Amygdala (tissue), 56 donors: Measurements from ENCODE around the gene PRKCZ.
"Not testable (repeated sequence)": the region's sequence is repeated elsewhere in the genome, so short reads cannot be mapped to it uniquely, and the experiment has no call there.

ENCODE experiments used
- DNase-seq, 56 donors: peaks; one replicate each; lab custom pipeline; 2025; lab: John Stamatoyannopoulos, UW

The PRKCZ gene

DNA sequence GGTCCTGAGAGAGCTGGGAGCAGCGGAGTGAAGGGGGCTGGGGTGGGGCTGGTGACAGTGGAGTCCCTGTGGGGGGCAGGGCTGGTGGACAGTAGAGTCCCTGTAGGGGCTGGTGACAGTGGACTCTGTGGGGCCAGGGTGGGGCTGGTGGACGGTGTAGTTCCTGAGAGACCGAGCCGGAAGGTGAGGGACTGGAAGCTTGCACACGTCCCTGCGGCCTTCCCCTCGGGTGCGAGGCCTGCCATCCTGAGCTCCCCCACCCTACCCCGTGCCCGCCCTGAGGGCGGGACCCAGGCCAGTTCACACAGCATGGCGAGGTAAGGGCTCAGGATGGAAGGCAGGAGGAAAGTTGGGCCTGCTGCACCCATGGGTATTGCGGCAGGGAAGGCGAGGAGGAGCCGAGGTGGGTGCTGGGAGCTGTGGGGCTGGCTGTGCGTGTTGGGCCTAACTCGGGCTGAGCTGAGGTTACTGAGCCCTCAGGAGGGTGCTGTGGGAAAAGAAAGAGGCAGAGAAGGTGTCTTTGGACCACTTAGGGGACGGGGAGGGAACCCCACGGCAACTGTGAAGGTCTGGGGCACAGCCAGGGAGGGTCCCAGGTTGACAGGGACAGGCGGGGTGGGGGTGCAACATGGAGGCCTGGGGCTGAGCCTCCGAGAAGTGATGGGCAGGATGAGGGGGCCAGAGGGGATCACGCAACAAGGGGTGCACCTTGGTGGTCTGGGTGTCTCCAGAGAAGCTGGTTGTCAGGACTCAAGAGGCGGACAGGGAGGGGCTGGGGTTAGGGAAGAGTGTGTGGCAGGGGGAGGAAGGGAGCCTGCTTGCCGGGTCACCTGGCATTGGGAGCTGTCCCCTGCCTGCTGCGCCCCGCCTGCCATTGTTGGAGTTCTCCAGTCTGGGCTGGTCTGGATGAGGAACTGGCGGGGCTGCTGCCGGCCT is 60.8 kb downstream of the PRKCZ start:
- no peak for DNase-seq

DNA sequence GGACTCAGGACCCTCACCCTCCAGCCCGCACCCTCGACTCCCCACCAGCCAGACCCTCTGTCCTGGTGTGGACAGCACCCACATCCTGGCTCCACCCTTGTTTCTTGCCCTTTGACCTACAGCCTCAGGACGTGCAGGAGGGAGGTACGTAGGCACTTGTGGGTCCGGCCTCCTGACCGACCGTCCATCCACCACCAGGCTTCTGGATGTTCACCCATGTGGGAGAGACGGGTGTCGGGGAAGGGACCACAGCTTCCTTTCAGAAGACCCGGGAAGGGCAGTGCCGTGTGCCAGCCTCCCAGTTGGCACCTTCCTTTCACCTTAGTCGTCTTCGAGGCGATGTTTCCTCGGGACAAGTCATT is 61.4 kb downstream of the PRKCZ start:
- no peak for DNase-seq

DNA sequence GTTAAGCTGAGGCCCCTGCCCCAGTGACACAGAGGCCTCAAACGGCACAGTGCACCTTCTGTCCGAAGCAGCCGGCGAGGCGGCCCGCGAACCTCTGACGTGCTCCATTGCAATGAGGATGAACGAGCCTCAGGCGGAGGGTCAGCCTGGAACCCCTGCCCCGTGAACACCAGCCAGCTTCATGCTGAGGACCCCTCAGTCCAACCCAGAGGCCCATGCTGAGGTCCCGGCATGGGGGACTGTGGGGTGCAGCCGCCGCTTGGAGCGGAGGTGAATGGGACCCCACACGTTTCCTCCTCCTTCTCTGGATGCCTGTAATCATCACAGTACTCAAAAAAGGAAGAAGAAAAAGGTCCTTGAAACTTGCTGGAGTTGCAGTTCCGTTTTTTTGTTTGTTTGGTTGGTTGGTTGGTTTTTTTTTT is 62.1 kb downstream of the PRKCZ start:
- DNase-seq = no peak

DNA sequence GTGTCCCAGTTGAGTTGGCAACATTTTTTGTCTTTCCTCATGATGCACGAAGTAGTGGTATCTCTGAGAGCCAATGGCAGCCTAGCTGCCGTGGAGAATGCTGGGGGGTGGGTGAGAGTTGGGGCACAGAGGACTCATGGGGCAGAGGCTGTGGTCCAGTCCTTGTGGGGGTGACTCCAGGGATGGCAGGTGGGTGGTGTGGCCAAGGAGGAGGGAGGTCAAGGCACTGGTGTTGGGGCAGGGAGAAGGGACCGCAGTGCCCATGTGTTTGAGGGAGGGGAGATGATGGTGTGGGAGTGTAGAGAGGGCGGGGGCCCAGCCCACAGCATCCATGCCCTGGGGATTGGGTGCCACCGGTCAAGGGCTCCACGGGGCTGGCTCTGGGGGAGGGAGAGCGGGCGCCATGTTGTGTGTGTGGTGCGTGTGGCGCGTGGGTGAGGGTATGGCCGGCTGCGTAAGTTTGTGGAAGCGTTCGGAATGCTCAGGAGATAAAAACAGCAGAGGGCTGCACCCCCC is 63.5 kb downstream of the PRKCZ start:
- no peak for DNase-seq

DNA sequence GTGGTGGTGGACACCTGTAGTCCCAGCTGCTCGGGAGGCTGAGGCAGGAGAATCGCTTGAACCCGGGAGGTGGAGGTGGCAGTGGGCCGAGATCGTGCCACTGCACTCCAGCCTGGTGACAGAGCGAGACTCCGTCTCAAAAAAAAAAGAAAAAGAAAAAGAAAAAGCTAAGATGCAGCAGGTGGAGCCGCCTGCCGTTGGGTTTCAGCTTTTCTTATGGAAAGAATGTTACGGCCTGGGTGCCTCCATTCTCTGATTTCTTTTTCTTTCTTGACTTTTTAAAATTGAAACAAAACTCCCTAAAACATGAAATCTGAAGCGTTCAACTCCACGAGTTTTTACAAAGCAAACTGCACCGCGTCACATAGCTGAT is 64.4 kb downstream of the PRKCZ start:
- not testable (repeated sequence) for DNase-seq

DNA sequence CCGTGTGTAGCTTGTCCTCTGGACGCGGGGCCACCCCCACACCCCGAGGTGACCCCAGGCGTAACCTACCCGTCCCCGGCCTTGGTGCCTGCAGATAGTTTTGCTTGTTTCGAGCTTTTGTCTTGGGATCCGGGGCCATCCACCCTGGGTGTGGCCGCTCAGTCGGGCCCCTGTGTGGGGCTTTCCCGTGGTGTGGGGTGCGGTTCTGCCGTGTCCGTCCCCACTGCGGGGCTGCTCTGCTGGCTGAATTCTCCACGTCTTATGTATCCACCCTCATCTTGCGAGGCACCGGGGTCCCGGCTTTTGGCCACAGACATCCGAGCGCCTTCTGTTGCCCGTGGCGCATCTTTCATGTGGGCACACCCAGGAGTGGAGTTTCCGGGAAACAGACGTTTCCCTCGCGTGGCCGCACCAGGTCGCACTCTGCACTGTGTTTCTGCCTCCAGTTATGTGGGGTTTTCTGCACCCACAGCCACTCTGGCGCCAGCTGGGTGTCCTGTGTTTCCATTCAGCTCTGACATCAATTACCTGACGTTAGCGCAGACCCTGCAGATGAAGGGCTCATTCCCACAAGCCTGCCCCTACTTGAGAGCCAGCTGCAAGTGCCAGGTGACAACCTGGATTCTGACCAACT is 64.9 kb downstream of the PRKCZ start:
- DNase-seq = no peak

DNA sequence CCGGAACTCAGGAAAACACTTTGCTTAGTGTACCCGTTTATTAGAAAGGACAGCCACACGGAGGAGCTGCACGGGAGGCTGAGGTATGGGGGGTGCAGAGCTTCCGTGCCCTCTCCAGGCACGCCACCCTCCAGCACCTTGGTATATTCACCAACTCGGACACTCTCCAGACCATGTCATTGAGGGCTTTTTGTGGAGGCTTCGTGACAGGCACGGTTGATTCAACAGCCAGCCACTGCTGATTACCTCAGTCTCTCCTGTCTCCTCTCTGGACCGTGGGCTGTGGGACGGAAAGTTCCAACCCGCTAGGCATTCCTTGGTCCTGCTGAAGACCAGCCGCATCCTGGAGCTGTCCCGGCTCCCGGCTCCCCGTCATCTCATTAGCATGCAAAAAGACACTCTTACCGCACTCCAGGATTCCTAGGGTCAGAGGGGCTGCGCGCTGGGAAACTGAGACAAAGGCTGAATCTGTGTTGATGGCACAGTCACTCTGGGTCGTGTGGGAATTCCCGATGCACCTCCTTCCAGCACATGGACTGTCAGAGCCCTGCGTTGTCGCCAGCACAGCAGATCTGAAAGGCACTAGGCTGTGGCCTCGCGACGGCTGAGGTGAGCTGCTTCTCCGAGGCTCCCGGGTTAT is 65.6 kb downstream of the PRKCZ start:
- DNase-seq = no peak

DNA sequence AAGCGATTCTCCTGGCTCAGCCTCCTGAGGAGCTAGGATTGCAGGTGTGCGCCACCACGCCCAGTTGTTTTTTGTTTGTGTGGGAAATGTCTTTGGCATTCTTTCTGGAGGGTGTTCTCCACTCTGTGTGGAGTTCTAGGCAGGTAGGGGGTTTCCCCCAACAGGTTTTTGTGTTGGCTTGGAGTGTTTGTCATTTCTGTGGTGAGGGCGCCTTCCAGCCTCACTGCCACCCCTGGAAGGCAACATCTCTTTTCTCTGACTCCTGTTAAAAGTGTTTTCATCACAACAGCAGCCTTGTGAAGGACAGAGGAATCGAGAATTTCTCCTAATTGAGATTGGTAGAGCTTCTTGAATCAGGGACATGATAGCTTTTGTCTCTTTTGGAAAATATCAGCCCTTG is 69.7 kb downstream of the PRKCZ start:
- DNase-seq = no peak

DNA sequence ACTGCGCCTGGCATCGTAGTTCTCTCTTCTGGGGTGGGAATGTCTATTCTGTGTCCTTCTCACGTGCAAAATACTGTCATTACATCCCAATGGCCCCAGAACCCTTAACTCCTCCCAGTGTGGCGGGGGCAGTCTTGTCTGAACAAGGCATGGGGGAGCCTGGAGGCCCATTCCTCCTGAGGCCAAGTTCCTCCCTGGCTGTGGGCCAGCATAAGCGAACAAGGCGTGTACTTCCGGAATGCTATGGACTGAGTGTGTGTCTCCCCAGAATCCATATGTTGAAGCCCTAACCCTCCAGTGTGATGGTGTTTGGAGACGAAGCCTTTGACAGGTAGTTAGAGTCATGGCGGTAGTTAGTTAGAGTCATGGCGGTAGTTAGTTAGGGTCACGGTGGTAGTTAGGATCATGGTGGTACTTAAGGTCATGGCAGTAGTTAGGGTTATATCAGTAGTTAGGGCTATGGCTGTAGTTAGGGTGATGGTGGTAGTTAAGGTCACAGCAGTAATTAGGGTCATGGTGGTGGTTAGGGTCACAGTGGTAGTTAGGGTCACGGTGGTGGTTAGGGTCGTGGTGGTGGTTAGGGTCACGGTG is 71.0 kb downstream of the PRKCZ start:
- DNase-seq = no peak

DNA sequence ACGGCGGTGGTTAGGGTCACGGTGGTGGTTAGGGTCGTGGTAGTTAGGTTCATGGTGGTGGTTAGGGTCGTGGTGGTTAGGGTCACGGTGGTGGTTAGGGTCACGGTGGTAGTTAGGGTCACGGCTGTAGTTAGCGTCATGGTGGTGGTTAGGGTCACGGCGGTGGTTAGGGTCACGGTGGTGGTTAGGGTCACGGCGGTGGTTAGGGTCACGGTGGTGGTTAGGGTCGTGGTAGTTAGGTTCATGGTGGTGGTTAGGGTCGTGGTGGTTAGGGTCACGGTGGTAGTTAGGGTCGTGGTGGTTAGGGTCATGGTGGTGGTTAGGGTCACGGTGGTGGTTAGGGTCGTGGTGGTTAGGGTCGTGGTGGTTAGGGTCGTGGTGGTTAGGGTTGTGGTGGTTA is 71.6 kb downstream of the PRKCZ start:
- DNase-seq = not testable (repeated sequence)

DNA sequence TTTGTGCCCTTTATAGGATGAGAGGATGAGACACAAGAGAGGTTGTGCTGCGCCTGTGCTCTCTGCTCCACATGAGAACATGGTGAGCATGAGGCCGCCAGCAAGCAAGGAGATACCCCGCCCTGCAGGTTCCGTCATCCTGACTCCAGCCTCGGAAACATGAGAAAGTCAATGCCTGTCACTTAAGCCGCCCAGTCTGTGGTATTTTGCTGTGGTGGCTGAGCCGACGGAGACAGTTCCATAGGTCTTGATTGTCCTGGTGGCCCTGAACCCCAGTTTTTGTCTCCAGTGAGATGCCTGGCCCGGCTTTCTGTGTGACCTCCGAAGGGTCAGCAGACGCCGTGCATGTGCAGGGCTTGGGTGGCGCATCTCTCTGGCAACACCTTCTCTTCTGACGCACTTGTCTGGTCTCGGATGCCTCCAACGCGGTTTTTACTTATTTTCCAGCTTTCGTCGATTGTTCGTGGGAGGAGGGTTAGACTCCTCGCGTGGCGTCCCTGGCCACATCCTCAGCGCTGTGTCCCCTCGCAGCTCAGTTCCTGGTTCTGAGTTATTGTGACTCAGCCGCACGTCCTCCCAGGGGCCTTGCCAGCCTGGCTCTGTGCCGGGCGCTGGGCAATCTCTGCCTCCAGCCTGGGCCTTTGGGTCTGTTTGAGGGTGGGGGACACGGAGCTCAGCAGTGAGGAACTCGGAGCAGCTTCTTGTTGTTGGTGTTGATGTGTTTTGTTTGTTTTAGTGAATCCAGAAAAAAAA is 74.4 kb downstream of the PRKCZ start:
- DNase-seq = peak in 21 of 56 donors; percentile 24 to 67 (median 41)

DNA sequence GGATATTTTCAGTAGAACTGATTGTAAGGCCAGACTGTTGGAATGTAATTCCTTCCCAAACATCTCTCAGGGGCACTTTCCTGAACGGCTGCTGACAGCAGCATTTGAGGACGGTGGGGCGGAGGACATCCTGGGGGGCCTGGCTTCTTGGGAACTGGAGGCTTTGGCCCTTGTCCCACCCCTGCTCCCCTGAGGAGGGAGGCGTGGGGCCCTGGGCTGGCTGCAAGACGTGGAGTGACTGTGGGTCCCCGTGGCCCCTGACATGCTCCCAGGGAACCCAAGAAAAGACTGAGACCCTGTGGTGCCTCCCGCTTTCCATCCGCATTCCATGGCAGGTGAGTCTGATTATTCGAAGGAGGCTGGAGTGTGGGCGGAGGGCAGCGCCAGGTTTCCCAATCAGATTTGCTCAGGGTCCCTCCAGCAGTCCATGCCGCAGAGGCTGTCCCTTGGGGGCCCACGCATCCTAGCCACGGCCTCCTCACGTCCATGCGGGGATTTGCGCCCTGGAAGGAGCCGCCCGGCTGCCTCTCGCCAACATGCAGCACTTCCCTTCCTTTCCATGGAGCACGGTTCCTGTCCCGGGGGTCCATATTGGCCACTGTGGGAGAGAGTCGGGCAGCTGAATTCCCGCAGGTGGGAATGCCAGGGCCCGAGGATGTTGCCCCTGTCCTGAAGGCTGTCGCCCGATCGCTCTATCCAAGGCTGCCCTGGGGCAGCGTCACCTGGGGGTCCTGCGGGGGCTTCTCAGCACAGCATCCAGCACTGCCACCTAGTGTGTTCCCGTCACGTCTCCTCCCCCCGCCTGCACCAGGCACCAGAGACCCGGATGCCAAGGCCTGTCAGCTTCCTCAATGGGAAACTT is 75.4 kb downstream of the PRKCZ start:
- peak in 1 of 56 donors; percentile 38 for DNase-seq

DNA sequence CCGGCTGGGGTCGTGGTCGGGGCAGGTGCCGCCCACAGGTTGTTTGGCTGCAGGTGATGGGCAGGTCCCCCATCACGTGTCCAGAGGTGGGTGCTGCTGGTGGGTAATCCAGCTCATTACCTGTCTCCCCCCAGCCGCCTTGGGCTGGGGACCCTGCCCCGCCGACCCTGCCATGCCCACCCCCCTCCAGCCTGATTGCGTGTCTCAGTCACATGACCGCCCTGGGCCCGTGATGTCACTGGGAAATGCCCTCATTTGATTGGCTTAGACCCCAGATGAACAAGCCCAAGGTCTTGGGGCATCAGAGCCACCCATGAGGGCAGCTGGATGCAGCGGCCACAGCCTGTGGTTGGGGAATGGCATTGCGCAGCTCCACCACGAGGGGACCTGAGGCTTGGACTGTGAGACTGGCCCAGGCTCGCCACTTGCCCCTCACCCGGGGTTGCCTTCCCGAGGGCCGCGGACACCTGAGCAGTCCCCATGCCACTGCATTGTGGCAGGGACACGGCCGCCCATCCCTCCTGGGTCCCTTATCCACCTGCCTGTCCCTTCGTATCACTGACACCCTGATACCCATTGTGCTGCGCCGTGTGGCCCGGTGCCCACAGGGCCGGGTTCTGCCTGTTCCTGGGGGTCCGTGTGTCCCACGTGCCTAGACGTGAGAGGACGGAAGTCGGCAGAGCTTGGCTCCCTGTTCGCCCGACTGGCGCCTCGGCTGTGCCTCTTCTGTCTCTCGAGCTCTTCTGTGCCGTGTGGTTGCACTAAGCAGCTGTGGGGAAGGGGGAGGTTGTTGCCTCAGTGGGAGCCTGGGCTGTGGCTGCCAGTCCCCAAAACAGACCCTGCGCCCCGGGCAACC is 76.3 kb downstream of the PRKCZ start:
- peak in 1 of 56 donors; percentile 51 for DNase-seq

DNA sequence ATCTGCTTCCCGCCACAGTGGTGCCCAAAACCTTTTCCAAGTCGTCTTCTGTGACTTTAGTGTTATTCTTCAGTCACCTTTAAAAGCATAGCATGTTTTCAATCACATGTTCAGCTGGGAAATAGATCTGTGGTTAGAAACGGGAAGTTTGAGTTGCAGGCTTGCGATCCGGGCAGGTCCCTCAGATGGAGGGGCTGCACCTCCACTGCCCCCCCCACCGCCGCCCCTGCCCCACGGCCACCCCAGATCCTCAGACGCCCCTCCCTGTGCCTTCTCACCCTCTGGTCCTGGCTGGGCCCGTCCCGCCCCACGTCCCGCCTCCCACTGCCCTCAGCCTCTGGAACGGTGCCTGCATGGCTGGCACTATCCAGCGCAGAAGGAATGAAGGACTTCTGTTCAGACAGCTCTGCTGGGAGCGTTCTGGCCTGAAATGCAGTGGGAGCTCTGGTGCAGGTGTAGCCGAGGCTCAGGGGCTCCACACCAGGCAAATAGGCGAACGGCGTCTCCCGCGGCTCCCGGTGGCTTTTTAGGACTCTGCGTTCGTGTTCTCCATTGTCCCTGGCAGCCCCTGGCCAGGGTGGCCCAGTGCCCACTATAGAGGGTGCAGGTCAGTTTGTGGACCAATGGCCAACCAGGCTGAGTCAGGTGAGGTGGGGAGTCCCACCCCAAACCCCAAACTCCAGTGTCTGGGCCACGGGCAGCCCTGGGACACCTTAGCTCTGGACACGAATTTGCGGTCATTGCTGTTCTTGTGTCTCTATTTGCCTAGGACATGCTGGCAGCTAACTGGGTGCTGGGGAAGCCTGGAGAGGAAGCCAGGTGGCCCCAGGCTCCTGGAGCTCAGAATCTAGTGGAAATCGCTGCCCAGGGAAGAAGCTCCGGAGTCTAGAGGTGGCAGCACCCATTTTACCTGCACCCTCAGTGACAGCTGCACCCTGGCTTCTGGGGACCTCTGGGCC is 77.3 kb downstream of the PRKCZ start:
- peak in 29 of 56 donors; percentile 10 to 70 (median 50) for DNase-seq

DNA sequence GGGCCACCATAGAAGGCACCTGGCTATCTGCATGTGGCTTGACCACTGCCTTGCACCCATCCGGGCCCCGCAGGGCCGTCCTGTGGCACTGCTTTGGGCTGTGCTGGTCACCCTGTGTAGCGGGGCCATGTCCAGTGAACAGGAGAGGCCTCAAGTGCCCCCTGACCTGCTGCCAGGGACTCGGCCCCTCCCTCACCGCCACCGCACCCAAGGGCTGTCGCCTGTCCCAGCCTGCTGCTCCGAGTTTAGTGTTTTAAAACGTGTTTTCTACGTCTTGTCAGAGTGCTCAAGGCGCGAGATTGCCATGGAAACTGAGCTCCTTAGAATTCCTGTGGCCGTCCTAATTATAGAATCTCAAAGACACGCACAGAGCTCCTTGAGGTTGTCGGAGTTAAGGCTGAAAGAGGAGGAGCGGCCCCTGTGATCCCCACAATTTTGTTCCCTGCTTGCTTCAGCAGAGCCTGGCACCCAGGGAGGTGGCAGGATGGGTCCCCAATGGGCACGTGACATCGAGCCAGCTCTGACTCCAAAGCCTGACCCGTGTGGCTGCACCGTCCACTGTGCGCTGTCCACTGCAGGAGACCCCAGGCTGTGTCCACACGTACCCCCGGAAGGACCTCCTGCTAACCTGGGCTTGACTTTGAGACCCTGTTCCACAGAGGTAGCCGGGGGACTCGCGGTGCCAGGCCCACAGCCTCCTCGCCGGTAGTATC is 78.1 kb downstream of the PRKCZ start:
- peak in 9 of 56 donors; percentile 19 to 55 (median 36) for DNase-seq

DNA sequence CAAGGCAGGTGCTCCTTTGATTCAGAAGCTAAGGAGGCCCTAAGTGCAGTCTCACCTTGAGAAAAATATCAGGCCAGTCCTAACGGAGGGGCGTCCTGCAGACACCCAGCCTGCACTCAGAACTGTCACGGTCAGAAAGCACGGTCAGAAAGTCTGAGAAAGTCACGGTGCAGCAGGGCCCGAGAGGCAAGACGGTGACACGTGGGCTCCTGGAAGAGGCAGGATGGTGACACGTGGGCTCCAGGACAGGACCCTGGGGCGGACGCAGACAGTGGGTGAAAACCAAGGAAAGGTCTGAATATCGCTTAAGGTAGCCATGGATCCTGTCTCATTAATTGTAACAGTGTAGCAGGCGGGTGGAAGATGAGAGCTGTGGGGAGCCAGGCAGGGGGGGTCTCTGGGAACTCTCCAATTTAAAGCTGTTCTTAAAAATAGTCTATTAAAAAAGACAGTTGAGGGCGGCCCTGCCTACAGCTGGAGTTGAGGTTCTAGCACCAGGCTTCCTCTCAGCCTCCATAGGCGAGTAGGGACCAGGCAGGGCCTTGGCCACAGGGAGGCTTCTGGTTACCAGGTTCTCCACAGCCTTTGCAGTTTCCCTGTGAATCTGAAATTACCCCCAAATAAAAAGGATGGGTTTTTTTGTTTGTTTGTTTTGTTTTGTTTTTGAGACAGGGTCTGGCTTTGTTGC is 79.2 kb downstream of the PRKCZ start:
- no peak for DNase-seq
